HFFc6 (cell line): ENCODE results near the gene TAPT1. TPM values are rescaled to one million over a fixed set of nuclear protein-coding genes. Genes with fewer than 3 reads are reported as not detected.

Experiments used
- DNase-seq: peaks from one replicate; pipeline ENCODE4 v3.0.0-alpha.2; 2018
- H3K27ac Mint-ChIP-seq: 2 replicates; pipeline ENCODE4 v1.8.0; 2020; ENCODE audit warnings: mild to moderate bottlenecking, mixed read lengths
- H3K27me3 Mint-ChIP-seq: 2 replicates; pipeline ENCODE4 v1.8.0; 2021; ENCODE audit warnings: mild to moderate bottlenecking, moderate library complexity, mixed read lengths; ENCODE audit not compliant: insufficient read depth
- H3K36me3 Mint-ChIP-seq: 2 replicates; pipeline ENCODE4 v1.8.0; 2021; ENCODE audit warnings: low read depth, mixed read lengths
- H3K4me1 Mint-ChIP-seq: 2 replicates; pipeline ENCODE4 v1.8.0; 2020; ENCODE audit warnings: low read depth, mixed read lengths
- H3K4me3 Mint-ChIP-seq: 2 replicates; pipeline ENCODE4 v1.8.0; 2020; ENCODE audit warnings: mild to moderate bottlenecking, moderate library complexity, mixed read lengths
- H3K9me3 Mint-ChIP-seq: 2 replicates; pipeline ENCODE4 v1.8.0; 2020; ENCODE audit warnings: mild to moderate bottlenecking, mixed read lengths
- CTCF ChIP-seq: fragments of 200-600 bp; sonication (generic); IDR thresholded peaks from 2 replicates; pipeline ENCODE4 v1.5.0; 2021; ENCODE audit warnings: antibody characterized with exemption, mild to moderate bottlenecking
- total RNA-seq, 6 experiments: library from RNA; stranded (reverse); fragmentation: NEBNext Ultra II Directional; extraction: Animal tissue kit (Norgen Biotek cat#: 25700); gene quantifications; 2 replicates in 1 of 6; 3 replicates in 5 of 6; pipeline ENCODE4 v1.2.3, GENCODE V29; 2021

The TAPT1 gene
- total RNA-seq, 6 experiments from 2014 or later = 11.8 to 17.9 (median 15.3) TPM

- no peaks in the 10 kb centered on the region for H3K9me3 Mint-ChIP-seq
- H3K4me1 Mint-ChIP-seq = no peaks in the 10 kb centered on the region
- TF ChIP-seq CTCF = no peak
- DNase-seq = no peak
- peaks cover 11% of the 10 kb centered on the region for H3K27me3 Mint-ChIP-seq
- H3K36me3 Mint-ChIP-seq = no peaks in the 10 kb centered on the region
- no peak overlapping the region for H3K4me3 Mint-ChIP-seq
- no peak overlapping the region for H3K27ac Mint-ChIP-seq
Measured at GRCh38 chr4:16261313-16261878, 35.1 kb upstream of the TAPT1 start.

GRCh38 chr4:16259889-16260246 lies 33.6 kb upstream of the TAPT1 start:
- Mint-ChIP-seq H3K27me3 (peaks cover 5% of the 10 kb centered on the region), H3K9me3 (no peaks in the 10 kb centered on the region), H3K4me1 (no peaks in the 10 kb centered on the region), H3K27ac (no peak overlapping the region), H3K4me3 (no peak overlapping the region), H3K36me3 (no peaks in the 10 kb centered on the region)
- DNase-seq = no peak
- TF ChIP-seq CTCF = no peak

- Mint-ChIP-seq H3K4me1 (peaks cover 4% of the 10 kb centered on the region), H3K27ac (no peak overlapping the region), H3K9me3 (no peaks in the 10 kb centered on the region), H3K27me3 (peaks cover 5% of the 10 kb centered on the region), H3K4me3 (no peak overlapping the region), H3K36me3 (no peaks in the 10 kb centered on the region)
- no peak for DNase-seq
- no peak for TF ChIP-seq CTCF
Measured at GRCh38 chr4:16259241-16259888, 33.1 kb upstream of the TAPT1 start.

GRCh38 chr4:16257611-16258010 lies 31.3 kb upstream of the TAPT1 start:
- no peak for TF ChIP-seq CTCF
- H3K4me3 Mint-ChIP-seq = no peak overlapping the region
- peaks cover 21% of the 10 kb centered on the region for H3K4me1 Mint-ChIP-seq
- H3K9me3 Mint-ChIP-seq = no peaks in the 10 kb centered on the region
- no peak overlapping the region for H3K27ac Mint-ChIP-seq
- DNase-seq = no peak
- no peaks in the 10 kb centered on the region; the same call in 1 of the 2 replicates for H3K36me3 Mint-ChIP-seq
- H3K27me3 Mint-ChIP-seq = peaks cover 5% of the 10 kb centered on the region

GRCh38 chr4:16256343-16256742 lies 30.1 kb upstream of the TAPT1 start:
- H3K36me3 Mint-ChIP-seq = no peaks in the 10 kb centered on the region; the same call in 1 of the 2 replicates
- H3K27me3 Mint-ChIP-seq = peaks cover 3% of the 10 kb centered on the region
- TF ChIP-seq CTCF = no peak
- no peak overlapping the region for H3K4me3 Mint-ChIP-seq
- no peak for DNase-seq
- peaks cover 25% of the 10 kb centered on the region for H3K4me1 Mint-ChIP-seq
- no peaks in the 10 kb centered on the region for H3K9me3 Mint-ChIP-seq
- H3K27ac Mint-ChIP-seq = no peak overlapping the region
